H1 (cell line): ENCODE data around the gene UGT1A10. TPM values are rescaled to one million over a fixed set of nuclear protein-coding genes. Genes with fewer than 3 reads are reported as not detected.

Source experiments
- CTCF ChIA-PET: fragments of 300-600 bp; sonication (Branson Sonifier 250); formaldehyde crosslinking; loops from one replicate; lab custom pipeline; 2021; ENCODE audit not compliant: partially characterized antibody; lab: Charles Lee
- POLR2A ChIA-PET: fragments of 300-600 bp; sonication (Branson Sonifier 250); formaldehyde crosslinking; loops from one replicate; lab custom pipeline; 2021; ENCODE audit warnings: inconsistent platforms; ENCODE audit not compliant: partially characterized antibody; lab: Charles Lee
- DNase-seq, 2 experiments: peaks; one replicate each; pipeline versions ENCODE4 v3.0.0 to v3.0.0-alpha.2; 2010 to 2022; ENCODE audit warnings: low spot score in 2 of 2, low read depth in 1 of 2, mixed read lengths in 1 of 2
- FAIRE-seq: peaks from 2 replicates; lab custom pipeline; 2011; peaks lifted over from hg19 to GRCh38; lab: Jason Lieb, UNC
- H2AFZ ChIP-seq: 2 replicates; pipeline ENCODE4 v1.8.1; 2012; ENCODE audit warnings: low read length, inconsistent platforms
- H2AK5ac ChIP-seq: 2 replicates; pipeline ENCODE4 v1.6.1; 2013; ENCODE audit warnings: low read depth, low read length
- H2BK120ac ChIP-seq: replicated peaks from 2 replicates; pipeline ENCODE3; 2013; ENCODE audit warnings: low read depth, low read length, inconsistent platforms
- H2BK12ac ChIP-seq: 2 replicates; pipeline ENCODE4 v1.6.1; 2013; ENCODE audit warnings: low read depth, low read length
- H2BK15ac ChIP-seq: 2 replicates; pipeline ENCODE4 v1.6.1; 2013; ENCODE audit warnings: low read length
- H2BK20ac ChIP-seq: 2 replicates; pipeline ENCODE4 v1.6.1; 2013; ENCODE audit warnings: low read length
- H2BK5ac ChIP-seq: 2 replicates; pipeline ENCODE4 v1.6.1; 2013; ENCODE audit warnings: low read depth, low read length
- H3K14ac ChIP-seq: 2 replicates; pipeline ENCODE4 v1.6.1; 2013; ENCODE audit warnings: inconsistent platforms; ENCODE audit not compliant: insufficient read length
- H3K18ac ChIP-seq: 2 replicates; pipeline ENCODE4 v1.6.1; 2013; ENCODE audit warnings: low read length; ENCODE audit errors: extremely low read depth
- H3K23ac ChIP-seq: 2 replicates; pipeline ENCODE4 v1.6.1; 2013; ENCODE audit warnings: inconsistent platforms; ENCODE audit not compliant: insufficient read length
- H3K23me2 ChIP-seq: 2 replicates; pipeline ENCODE4 v1.6.1; 2013; ENCODE audit warnings: low read depth, low read length
- H3K27ac ChIP-seq: 2 replicates; pipeline ENCODE4 v1.6.1; 2011; ENCODE audit warnings: low read depth, low read length, inconsistent platforms
- H3K27me3 ChIP-seq, 4 experiments: replicated peaks in 1 of 4; 1 replicate in 1 of 4; 2 replicates in 3 of 4; pipeline versions ENCODE4 v1.6.1 to v1.8.1; 2011 to 2013; ENCODE audit warnings: low read length in 3 of 4, mild to moderate bottlenecking in 3 of 4, inconsistent platforms in 2 of 4, mixed read lengths in 2 of 4, moderate library complexity in 1 of 4; ENCODE audit not compliant: control insufficient read depth in 3 of 4, insufficient read depth in 3 of 4; ENCODE audit errors: extremely low read depth in 1 of 4
- H3K36me3 ChIP-seq, 4 experiments: 2 replicates each; pipeline versions ENCODE4 v1.6.1 to v1.8.1; 2011 to 2013; ENCODE audit warnings: mild to moderate bottlenecking in 4 of 4, low read length in 3 of 4, moderate library complexity in 2 of 4, control low read depth in 1 of 4, inconsistent platforms in 1 of 4; ENCODE audit not compliant: insufficient read depth in 4 of 4, control insufficient read depth in 2 of 4
- H3K4ac ChIP-seq: replicated peaks from 2 replicates; pipeline ENCODE3; 2013; ENCODE audit warnings: low read length, low read depth, mixed read lengths, inconsistent platforms; ENCODE audit not compliant: insufficient read length
- H3K4me1 ChIP-seq, 4 experiments: replicated peaks in 1 of 4; 1 replicate in 1 of 4; 2 replicates in 3 of 4; pipeline versions ENCODE4 v1.6.1 to v1.8.1; 2011 to 2013; ENCODE audit warnings: low read length in 3 of 4, inconsistent platforms in 2 of 4, mixed read lengths in 1 of 4; ENCODE audit not compliant: insufficient read depth in 4 of 4, control insufficient read depth in 3 of 4
- H3K4me2 ChIP-seq, 2 experiments: 2 replicates each; pipeline versions ENCODE4 v1.6.1 to v1.8.1; 2011 to 2013; ENCODE audit warnings: low read depth in 2 of 2, low read length in 2 of 2, control low read depth in 1 of 2, inconsistent platforms in 1 of 2, mild to moderate bottlenecking in 1 of 2; ENCODE audit not compliant: insufficient read depth in 1 of 2
- H3K4me3 ChIP-seq, 4 experiments: fragments of 200-600, 300-600 bp in 1 of 4; sonication (generic), shearing (Covaris generic), sonication (Bioruptor Twin) in 1 of 4; 2 replicates each; pipeline versions ENCODE4 v1.5.1 to v1.8.1; 2011 to 2016; ENCODE audit warnings: low read length in 4 of 4, low read depth in 3 of 4, control low read depth in 2 of 4, inconsistent platforms in 2 of 4, mild to moderate bottlenecking in 2 of 4, mixed read lengths in 1 of 4, moderate library complexity in 1 of 4; ENCODE audit not compliant: insufficient read depth in 2 of 4; ENCODE audit errors: extremely low read depth in 1 of 4
- H3K56ac ChIP-seq: replicated peaks from 2 replicates; pipeline ENCODE3; 2013; ENCODE audit warnings: low read depth, mild to moderate bottlenecking, mixed read lengths, low read length, inconsistent platforms; ENCODE audit not compliant: insufficient read length
- H3K79me1 ChIP-seq: 2 replicates; pipeline ENCODE4 v1.6.1; 2013; ENCODE audit warnings: low read depth, low read length, control low read depth
- H3K79me2 ChIP-seq, 2 experiments: 2 replicates each; pipeline versions ENCODE4 v1.6.1 to v1.8.1; 2012 to 2013; ENCODE audit warnings: low read length in 2 of 2, mild to moderate bottlenecking in 2 of 2, inconsistent platforms in 1 of 2; ENCODE audit not compliant: insufficient read depth in 2 of 2, control insufficient read depth in 1 of 2
- H3K9ac ChIP-seq, 4 experiments: replicated peaks in 1 of 4; 1 replicate in 1 of 4; 2 replicates in 3 of 4; pipeline versions ENCODE4 v1.6.1 to v1.8.1; 2011 to 2013; ENCODE audit warnings: low read depth in 3 of 4, low read length in 3 of 4, control low read depth in 2 of 4, mild to moderate bottlenecking in 2 of 4, moderate library complexity in 2 of 4, inconsistent platforms in 1 of 4; ENCODE audit errors: extremely low read depth in 1 of 4
- H3K9me3 ChIP-seq, 2 experiments: 2 replicates each; pipeline versions ENCODE4 v1.6.1 to v1.8.1; 2012 to 2013; ENCODE audit warnings: mild to moderate bottlenecking in 2 of 2, moderate library complexity in 2 of 2, control low read depth in 1 of 2, inconsistent platforms in 1 of 2, low read depth in 1 of 2, low read length in 1 of 2, mixed read lengths in 1 of 2; ENCODE audit not compliant: insufficient read depth in 2 of 2
- H4K20me1 ChIP-seq, 2 experiments: replicated peaks in 1 of 2; 2 replicates each; pipeline versions ENCODE3 to v1.8.1; 2011 to 2013; ENCODE audit warnings: inconsistent platforms in 2 of 2, low read length in 2 of 2, mild to moderate bottlenecking in 1 of 2; ENCODE audit not compliant: insufficient read depth in 2 of 2, control insufficient read depth in 1 of 2
- H4K5ac ChIP-seq: 2 replicates; pipeline ENCODE4 v1.6.1; 2013; ENCODE audit warnings: low read length, low read depth, mixed read lengths, inconsistent platforms; ENCODE audit not compliant: insufficient read length
- H4K8ac ChIP-seq: 2 replicates; pipeline ENCODE4 v1.8.0; 2013; ENCODE audit warnings: mild to moderate bottlenecking, moderate library complexity, low read length, inconsistent platforms; ENCODE audit not compliant: insufficient read depth; ENCODE audit errors: extremely low read depth
- H4K91ac ChIP-seq: replicated peaks from 2 replicates; pipeline ENCODE3; 2013; ENCODE audit warnings: low read length, mixed read lengths, inconsistent platforms; ENCODE audit not compliant: insufficient read length
- CBX8 ChIP-seq: fragments of 300-800, 300-1000 bp; sonication (generic); IDR thresholded peaks from 2 replicates; pipeline ENCODE4 v1.7.1; 2016; ENCODE audit warnings: low read depth, low read length, borderline replicate concordance
- EGR1 ChIP-seq: IDR thresholded peaks from 2 replicates; pipeline ENCODE4 v1.6.1; 2011; ENCODE audit warnings: low read depth, low read length, borderline replicate concordance
- HDAC2 ChIP-seq, 2 experiments: fragments of 300-600 bp in 1 of 2; sonication (generic) in 1 of 2; IDR thresholded peaks; 2 replicates each; pipeline ENCODE4 v1.6.1; 2011 to 2012; ENCODE audit warnings: low read depth in 2 of 2, low read length in 2 of 2, mild to moderate bottlenecking in 2 of 2, moderate library complexity in 2 of 2, borderline replicate concordance in 1 of 2, inconsistent platforms in 1 of 2
- KDM1A ChIP-seq: fragments of 200-600, 300-600 bp; sonication (generic); IDR thresholded peaks from 2 replicates; pipeline ENCODE4 v1.7.1; 2016; ENCODE audit warnings: mild to moderate bottlenecking, low read length, borderline replicate concordance
- POU5F1 ChIP-seq: IDR thresholded peaks from 2 replicates; pipeline ENCODE4 v1.6.1; 2011; ENCODE audit warnings: low read depth, mild to moderate bottlenecking, low read length, moderate library complexity
- RAD21 ChIP-seq, 2 experiments: IDR thresholded peaks in 1 of 2; conservative IDR thresholded peaks in 1 of 2; 2 replicates each; pipeline ENCODE4 v1.6.1; 2011; ENCODE audit warnings: low read depth in 2 of 2, low read length in 2 of 2, improper control_type of control experiment in 1 of 2, inconsistent platforms in 1 of 2, mild to moderate bottlenecking in 1 of 2, moderate library complexity in 1 of 2
- SIRT6 ChIP-seq: IDR thresholded peaks from one replicate; pipeline ENCODE4 v1.7.1; 2012; ENCODE audit warnings: low read length, inconsistent platforms
- SIX5 ChIP-seq: IDR thresholded peaks from 2 replicates; pipeline ENCODE4 v1.6.1; 2011; ENCODE audit warnings: mild to moderate bottlenecking, low read depth, low read length
- SP4 ChIP-seq: IDR thresholded peaks from 2 replicates; pipeline ENCODE4 v1.6.1; 2012; ENCODE audit warnings: low read length, inconsistent platforms
- ZNF274 ChIP-seq: IDR thresholded peaks from 2 replicates; pipeline ENCODE4 v1.7.0; 2012; ENCODE audit warnings: low read length, borderline replicate concordance; ENCODE audit errors: extremely low read depth
- WGBS, 2 experiments: shearing (Covaris generic) in 1 of 2; methylation state at CpG; one replicate each; pipeline versions ENCODE4 v1.1.6 to v1.1.7; 2013 to 2015; ENCODE audit warnings: low lambda C conversion rate in 2 of 2, mixed read lengths in 2 of 2, inconsistent platforms in 1 of 2, low coverage in 1 of 2, missing lambda C conversion rate in 1 of 2; ENCODE audit not compliant: insufficient replicate concordance in 2 of 2, insufficient coverage in 1 of 2, insufficient read length in 1 of 2; ENCODE audit errors: extremely low coverage in 1 of 2, missing lambda C conversion rate in 1 of 2; 5-methylcytosine and 5-hydroxymethylcytosine counted together
- polyA plus RNA-seq, 7 experiments: library from polyadenylated mRNA; depleted of rRNA in 3 of 7; stranded (reverse) in 5 of 7; unstranded in 2 of 7; fragments of >200 nt in 5 of 7; fragments of 200-250 nt in 2 of 7; gene quantifications; 1 replicate in 5 of 7; 2 replicates in 1 of 7; 4 replicates in 1 of 7; pipeline versions ENCODE4 v1.2.1 to v1.2.3, GENCODE V29; 2011 to 2013; ENCODE audit warnings: missing spikeins in 2 of 7, mixed read lengths in 2 of 7
- total RNA-seq: library from RNA; stranded (reverse); fragmentation: NEBNext Ultra II Directional; extraction: Animal tissue kit (Norgen Biotek cat#: 25700); gene quantifications from 2 replicates; pipeline ENCODE4 v1.2.1, GENCODE V29; 2021
- TF ChIP-seq, protein P1 (sequence below): IDR thresholded peaks from 2 replicates; pipeline ENCODE4 v1.6.1; 2012; ENCODE audit warnings: inconsistent platforms

UGT1A10 gene
- total and polyA plus RNA-seq, 2 of the 8 experiments (the other 6 are each of a cell fraction or from before 2014, with no cell fraction given), result not detected

DNA sequence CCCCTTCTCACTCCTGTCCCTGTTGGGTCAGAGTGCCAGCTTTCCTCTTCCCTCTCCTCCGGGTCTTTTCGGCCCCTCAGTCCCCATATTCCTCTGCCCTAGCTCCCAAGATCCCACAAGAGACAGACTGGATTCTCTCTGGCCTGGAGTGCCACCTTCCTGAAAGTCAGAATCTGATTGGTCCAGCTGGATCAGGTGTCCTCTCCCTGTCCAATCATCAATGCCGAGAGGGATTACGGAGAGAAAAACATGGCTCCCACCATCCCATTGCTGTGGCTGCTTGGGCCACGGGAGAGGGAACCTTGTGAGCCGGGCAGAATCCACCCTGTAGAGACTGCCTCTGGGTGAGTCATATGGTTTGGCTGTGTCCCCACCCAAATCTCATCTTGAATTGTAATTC, 139.2 kb downstream of the UGT1A10 start:
- no peaks in the 10 kb centered on the region for H3K4me1 ChIP-seq
- no peak overlapping the region for H2BK20ac ChIP-seq
- H2AFZ ChIP-seq, result no peak overlapping the region
- no peak overlapping the region for H3K14ac ChIP-seq
- H3K4me2 ChIP-seq, result no peak overlapping the region
- WGBS, 2 experiments, result 84% methylated on average over 6 of the region's 6 CpGs; no CpG with 5 or more reads in 1 of the 2 experiments
- peaks cover 2% of the 10 kb centered on the region; the same call in 1 of the 2 replicates for H3K23me2 ChIP-seq
- POLR2A ChIA-PET, result no interaction called here
- CTCF ChIA-PET, result no interaction called here
- H4K5ac ChIP-seq, result no peak overlapping the region
- H3K18ac ChIP-seq, result no peak overlapping the region
- H3K36me3 ChIP-seq, result no peaks in the 10 kb centered on the region
- no peak overlapping the region for H4K8ac ChIP-seq
- no peaks in the 10 kb centered on the region for H3K79me2 ChIP-seq
- TF ChIP-seq SIX5, result no peak
- TF ChIP-seq ZNF274, result no peak
- TF ChIP-seq CBX8, result no peak
- no peak for TF ChIP-seq EGR1
- no peak for TF ChIP-seq HDAC2 (IDR thresholded peaks at IDR 0.05; ENCODE audit: borderline replicate concordance in 1 of 2, low read depth in 2 of 2, low read length in 2 of 2)
- TF ChIP-seq, protein P1, sequence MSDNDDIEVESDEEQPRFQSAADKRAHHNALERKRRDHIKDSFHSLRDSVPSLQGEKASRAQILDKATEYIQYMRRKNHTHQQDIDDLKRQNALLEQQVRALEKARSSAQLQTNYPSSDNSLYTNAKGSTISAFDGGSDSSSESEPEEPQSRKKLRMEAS, result no peak
- no peak for TF ChIP-seq KDM1A
- TF ChIP-seq RAD21 (IDR thresholded peaks at IDR 0.05 in 1 of 2, conservative IDR thresholded peaks at IDR 0.05 in 1 of 2; ENCODE audit: low read depth in 2 of 2, low read length in 2 of 2), result no peak
- TF ChIP-seq POU5F1, result no peak
- no peak for TF ChIP-seq SIRT6
- no peak for TF ChIP-seq SP4
- H3K9me3 ChIP-seq, result peaks cover 12 to 13% of the 10 kb centered on the region in 2 experiments; a peak in 3 of 4 replicates
- H2BK120ac ChIP-seq, result no peak overlapping the region
- H2AK5ac ChIP-seq, result no peak overlapping the region
- no peaks in the 10 kb centered on the region for H3K79me1 ChIP-seq
- H3K27ac ChIP-seq, result no peak overlapping the region
- no peak overlapping the region for H2BK15ac ChIP-seq
- no peak overlapping the region for H3K9ac ChIP-seq
- H3K56ac ChIP-seq, result no peak overlapping the region
- H4K20me1 ChIP-seq, result no peaks in the 10 kb centered on the region
- H3K23ac ChIP-seq, result no peak overlapping the region
- no peak overlapping the region for H3K4me3 ChIP-seq
- H3K27me3 ChIP-seq, result no peaks in the 10 kb centered on the region
- DNase-seq, result no peak
- H2BK5ac ChIP-seq, result no peak overlapping the region
- H4K91ac ChIP-seq, result no peak overlapping the region
- no peak for FAIRE-seq
- no peak overlapping the region for H3K4ac ChIP-seq
- no peak overlapping the region for H2BK12ac ChIP-seq
